Stimulated activated CD8-positive, alpha-beta memory T cell treated with anti-CD3 and anti-CD28 coated beads, Interleukin-12 subunit alpha, Interleukin-12 subunit beta, amount 100 ng/mL, for 1 hour (primary cell): ENCODE results near the gene SGCD.

Experiments
- DNase-seq: peaks from one replicate; pipeline ENCODE4 v3.0.0-alpha.2; 2020; ENCODE audit warnings: low read depth

The SGCD gene

DNA sequence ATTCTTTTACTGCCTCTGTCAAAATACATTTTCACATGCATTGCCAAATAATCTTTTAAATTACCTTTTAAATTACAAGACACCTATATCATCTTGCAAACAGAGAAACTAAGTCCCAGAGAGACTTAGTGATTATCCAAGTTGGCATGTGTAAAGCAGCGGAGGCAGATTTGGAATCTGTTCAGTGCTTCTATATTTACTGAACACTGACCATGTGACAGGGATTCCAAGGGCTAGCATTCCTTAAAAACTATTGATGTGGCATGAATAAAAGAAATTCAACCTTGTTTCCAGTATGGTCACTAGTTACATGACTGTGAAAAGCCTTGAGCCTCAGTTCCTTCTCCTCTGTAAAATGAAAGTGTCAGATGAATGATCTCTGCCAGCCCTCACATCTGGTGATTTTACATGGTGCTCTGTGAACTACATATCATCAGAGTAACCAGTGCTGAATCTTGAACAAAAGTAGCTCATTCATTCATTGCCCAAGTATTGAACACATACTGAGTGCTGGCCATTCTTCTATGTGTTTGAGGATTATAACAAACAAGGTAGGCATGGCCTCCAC is 451.3 kb downstream of the SGCD start:
- no peak for DNase-seq

DNA sequence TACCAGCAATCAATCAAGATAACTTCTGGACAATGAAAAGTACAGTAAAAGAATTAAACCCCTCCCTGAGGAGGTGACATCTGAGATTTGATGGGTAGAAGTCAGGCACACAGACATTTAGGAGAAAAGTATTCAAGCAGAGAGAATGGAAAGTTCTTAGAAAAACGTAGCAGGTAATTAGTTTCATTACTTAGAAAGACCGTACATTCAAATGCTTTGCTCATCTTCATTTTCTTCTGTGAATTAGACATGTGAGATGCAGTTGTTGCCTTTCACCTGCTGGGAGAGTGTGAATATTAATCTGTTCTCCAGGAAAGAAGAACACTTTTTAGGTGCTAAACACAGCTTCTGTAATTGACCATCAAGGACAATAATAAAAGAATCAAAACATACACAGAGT is 451.8 kb downstream of the SGCD start:
- DNase-seq: no peak

GRCh38 chr5:156779436-156779835 is 452.5 kb downstream of the SGCD start:
- no peak for DNase-seq

- no peak for DNase-seq
These were observed 456.1 kb downstream of the SGCD start for GRCh38 chr5:156783092-156783491.

DNA sequence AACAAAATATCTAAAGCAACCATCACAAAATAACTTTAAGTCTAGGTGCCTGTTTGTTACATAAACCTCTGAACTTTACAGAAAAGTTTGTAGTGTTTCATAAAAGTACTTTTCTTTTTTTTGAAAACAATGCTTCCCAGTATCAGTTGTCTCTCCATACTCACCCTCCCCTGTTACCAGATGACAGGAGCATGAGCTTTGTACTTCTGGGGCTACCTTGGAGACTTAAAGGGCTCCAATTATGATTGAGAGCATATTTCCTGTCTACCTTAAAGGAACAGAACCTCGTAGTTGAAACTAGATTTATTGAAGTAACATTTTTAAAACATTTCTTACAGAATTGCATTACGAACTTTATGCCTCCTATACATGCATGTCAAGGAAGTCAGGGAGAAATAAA is 467.7 kb downstream of the SGCD start:
- no peak for DNase-seq

GRCh38 chr5:156798201-156798600 is 471.2 kb downstream of the SGCD start:
- DNase-seq: no peak

DNA sequence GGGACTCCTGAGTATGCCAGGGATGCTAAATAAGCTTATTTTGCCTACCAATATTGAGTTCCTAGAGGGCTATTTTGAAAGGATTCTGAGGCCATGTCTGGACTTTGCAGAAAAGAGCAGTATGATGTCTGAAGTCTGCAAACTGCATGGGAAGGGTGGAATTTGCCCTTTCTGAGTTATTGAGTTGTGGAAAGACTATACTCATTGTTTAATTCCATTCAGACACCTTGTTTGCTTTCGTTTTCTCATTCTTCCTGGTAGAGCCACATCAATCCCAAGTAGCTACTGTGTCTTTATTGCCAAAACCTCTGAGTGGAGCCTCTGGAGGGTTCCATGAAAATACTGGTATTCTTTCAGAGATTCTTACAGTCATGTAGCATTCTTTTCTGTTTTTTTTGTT is 472.2 kb downstream of the SGCD start:
- DNase-seq: no peak

DNA sequence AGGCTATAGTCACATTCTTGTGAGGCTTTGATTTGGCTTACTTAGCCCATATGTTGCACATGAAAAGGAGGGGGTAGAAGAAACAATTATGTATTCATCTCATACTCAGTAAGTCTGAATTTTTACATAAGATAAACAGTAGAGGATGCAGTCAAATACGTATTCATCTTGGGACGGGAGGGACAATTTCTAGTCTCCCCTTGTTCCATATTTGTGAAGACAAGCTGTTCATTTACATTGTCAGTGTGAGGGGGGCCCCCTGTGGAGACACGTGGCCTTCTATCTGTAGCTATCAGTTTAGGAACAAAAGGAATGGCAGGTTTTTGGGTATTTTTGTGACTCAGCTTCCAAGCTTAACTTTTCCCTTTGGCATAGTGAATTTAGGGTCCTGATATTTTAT is 474.0 kb downstream of the SGCD start:
- no peak for DNase-seq

DNA sequence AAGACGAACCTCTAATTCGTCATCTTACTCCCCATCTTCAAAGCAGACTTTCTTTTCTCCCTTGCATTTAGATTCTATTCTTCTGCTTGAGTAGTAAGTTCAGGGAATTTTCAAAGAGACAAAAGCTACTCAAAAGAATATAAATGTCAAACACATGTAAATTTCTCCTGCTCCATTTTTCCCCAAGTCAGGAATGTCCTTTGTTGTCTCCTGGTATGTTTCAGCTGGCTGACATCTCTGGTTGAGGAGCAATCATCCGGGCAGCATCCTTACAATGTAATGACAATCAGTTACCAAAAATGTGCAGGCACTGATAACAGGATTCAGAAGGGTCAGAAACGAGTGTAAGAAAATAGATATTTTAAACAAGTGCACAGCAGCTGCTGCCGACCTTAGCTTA is 475.5 kb downstream of the SGCD start:
- DNase-seq: no peak

DNA sequence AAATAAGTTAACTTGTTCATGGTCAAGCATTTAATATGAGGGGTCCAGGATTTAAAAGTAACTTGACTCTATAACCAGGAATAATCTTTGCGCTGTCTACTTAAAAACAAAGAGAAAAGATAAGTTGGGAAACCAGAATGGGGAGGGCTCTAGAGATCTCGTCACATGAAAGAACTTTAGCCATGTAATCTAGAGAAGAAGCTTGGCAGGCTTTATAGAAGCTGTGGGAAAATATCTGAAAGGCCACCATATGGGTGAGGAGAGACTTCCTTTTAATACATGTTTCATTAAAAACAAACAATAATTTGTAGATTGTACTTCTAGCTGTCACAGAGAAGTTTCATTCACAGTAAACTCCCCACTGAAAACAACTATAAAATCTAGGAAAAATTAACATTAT is 476.4 kb downstream of the SGCD start:
- no peak for DNase-seq

DNA sequence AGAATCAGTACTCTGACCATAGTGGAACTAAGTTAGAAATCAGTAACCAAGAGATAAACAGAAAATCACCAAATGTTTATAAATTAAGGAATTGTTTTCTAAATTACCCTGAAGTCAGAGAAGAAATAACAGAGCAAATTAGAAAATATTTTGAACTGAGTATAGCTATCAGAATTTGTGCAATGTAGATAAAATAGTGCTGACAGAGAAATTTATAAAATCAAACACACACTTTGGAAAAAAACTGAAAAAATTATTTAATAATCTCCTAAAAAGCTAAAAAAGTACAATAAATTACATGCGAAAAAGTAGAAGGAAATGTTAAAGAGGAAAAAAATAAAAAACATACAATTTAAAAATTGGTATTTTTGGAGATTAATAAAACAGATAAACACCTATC is 486.0 kb downstream of the SGCD start:
- DNase-seq: no peak

DNA sequence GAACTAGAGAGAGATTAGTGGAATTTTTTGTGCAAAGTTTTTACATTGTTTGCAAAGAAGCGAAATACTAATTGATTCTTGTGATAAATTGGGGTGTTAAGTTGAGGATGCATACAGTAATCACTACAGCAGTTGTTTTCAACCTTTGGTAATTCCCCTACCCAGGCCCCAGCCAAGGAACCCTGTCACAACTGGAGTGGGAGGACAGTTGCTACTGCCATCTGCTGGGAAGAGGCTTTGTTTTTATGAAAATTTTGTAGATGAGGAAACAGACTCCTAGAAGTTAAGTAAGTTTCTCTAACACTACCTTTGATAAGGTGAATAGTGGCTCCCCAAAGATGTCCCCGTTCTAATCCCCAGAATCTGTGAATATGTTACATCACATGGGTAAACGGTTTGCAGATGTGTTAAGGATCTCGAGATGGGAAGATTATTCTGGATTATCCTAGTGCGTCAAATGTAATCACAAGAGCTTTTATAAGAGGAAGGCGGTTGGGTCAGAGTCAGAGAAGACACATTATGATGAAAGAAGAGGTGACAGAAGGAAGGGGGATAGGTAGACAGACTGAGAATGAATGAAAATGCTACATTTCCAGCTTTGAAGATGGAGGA is 489.1 kb downstream of the SGCD start:
- DNase-seq: no peak
